IPS DF 19.7 (cell line): ENCODE data around the gene EIPR1.

Experiments
- DNase-seq: peaks from one replicate; pipeline ENCODE4 v3.0.0-alpha.2; 2013; ENCODE audit warnings: low read depth, low spot score

EIPR1 gene

GRCh38 chr2:3214065-3214464, 163.6 kb downstream of the EIPR1 start:
- DNase-seq = no peak

GRCh38 chr2:3212984-3213383, 164.6 kb downstream of the EIPR1 start:
- DNase-seq = no peak

GRCh38 chr2:3212061-3212362, 165.6 kb downstream of the EIPR1 start:
- no peak for DNase-seq

- no peak for DNase-seq
These were observed 166.2 kb downstream of the EIPR1 start for GRCh38 chr2:3211256-3212060.

GRCh38 chr2:3210257-3210656, 167.4 kb downstream of the EIPR1 start:
- DNase-seq = no peak

DNA sequence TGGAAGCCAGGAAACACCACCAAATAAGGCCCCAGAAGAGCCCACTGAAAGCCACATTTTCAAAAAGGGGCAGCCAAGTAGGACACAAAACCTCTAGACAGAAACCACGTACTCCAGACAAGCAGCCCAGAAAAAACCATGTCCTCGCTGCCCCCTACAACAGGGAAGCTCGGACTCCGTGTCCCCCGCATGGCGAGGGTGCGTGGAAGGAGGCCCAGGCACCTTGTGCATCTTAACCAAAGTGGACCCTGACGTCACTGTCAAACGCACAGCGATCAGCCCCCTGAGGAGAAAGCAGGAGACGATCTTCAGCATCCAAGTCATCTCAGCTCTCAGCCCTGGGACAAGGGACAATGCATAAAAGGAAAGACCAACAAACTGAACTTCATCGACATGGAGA, 168.4 kb downstream of the EIPR1 start:
- DNase-seq = no peak

DNA sequence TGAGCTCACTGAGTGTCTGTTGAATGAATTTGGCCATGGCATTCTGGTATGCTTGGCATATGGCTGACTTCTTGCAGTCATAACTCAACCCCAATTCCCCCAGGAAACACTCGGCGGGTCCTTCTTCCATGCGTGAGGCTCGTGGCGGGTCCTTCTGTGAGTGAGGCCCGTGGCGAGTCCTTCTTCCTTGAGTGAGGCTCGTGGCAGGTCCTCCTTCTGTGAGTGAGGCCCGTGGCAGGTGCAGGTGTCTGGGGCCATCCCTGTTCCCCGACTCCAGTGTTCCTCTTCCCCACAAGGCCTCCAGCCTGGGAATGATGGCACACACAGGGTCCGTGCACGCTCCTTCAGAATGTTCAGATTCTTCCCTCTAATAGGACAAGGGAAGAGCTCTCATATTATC, 169.0 kb downstream of the EIPR1 start:
- no peak for DNase-seq

DNA sequence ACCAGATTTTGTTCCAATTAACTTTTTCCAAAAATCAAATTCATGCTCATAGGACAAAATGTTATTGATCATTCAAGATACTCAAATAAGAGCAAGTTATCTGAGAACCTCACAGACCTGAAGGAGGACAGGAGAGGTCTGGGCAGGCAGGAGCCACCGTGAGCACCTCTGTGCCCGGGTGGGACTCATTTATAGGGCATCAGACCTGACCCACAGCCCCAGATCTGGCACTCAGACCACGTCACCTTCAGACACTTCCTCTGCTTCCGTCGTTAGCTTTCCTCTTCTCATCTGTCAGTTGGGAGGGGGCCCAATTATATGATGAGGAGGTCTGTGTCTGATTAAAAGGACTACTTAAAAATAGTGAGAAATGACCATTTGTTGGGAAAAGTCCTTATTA, 169.4 kb downstream of the EIPR1 start:
- no peak for DNase-seq

DNA sequence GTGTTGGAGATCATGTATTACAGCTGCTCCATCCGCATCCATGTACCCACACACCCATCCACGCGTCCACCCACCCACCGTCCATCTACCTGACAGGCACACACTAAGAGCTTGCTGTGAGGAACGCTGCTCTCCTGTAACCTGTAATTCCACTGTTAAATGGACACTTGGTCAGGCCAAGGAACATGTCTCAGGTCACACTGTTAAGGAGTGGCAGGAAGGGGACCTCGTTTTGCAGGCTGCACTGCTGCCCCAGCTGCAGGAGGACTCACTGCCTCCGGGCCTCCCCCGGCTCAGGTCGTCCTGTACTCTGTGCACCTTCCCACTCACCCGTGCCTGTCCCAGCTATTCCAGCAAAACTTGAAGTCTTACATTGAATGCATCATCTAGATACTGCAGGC, 170.5 kb downstream of the EIPR1 start:
- DNase-seq = no peak

- DNase-seq = no peak
These were observed 171.8 kb downstream of the EIPR1 start for GRCh38 chr2:3205845-3206244.

GRCh38 chr2:3204031-3204821, 173.4 kb downstream of the EIPR1 start:
- no peak for DNase-seq

DNA sequence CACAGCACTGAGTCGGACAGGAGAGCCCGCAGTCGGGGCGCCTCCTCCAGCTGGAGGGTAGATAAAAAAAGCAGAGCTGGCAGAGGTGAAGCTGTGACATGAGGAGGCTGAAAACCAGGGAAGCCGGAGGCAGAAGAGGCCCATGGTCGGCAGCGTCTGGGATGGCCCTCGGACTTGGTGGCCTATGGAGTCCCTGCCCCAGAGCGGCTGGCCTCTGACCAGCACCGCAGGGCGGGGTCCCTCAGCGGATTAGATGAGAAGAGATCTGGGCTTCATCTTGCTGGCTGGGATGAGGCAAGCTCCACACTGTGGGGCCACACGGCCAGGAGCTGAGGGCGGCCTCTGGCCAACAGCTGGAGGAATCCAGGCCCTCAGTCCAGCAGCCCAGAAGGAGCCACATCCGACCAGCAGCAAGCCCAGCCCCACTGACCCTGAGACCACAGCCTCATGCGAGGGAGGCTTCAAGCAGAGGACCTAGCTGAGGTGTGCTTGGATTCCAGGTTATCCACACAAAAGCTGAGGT, 174.1 kb downstream of the EIPR1 start:
- DNase-seq = no peak

DNA sequence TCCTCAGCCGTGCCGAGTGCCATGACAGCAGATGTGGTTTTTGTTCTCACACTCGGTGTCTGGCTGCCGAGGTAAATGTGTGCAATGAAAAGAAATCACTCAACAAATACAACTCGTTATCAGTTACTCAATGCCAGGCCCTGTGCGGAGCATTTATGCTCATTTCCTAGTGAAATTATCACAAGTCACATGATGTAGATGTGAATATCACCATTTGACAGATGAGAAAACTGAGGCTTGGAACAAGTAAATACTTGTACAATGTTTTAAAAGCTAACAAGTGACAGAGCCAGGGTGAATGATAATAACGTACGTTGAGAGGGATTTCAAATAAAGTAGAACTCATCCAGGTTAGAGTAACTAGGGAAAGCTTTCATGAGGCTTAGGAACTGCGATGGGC, 174.7 kb downstream of the EIPR1 start:
- no peak for DNase-seq

GRCh38 chr2:3201281-3201680, 176.3 kb downstream of the EIPR1 start:
- no peak for DNase-seq

GRCh38 chr2:3200420-3200939, 177.1 kb downstream of the EIPR1 start:
- DNase-seq = no peak

DNA sequence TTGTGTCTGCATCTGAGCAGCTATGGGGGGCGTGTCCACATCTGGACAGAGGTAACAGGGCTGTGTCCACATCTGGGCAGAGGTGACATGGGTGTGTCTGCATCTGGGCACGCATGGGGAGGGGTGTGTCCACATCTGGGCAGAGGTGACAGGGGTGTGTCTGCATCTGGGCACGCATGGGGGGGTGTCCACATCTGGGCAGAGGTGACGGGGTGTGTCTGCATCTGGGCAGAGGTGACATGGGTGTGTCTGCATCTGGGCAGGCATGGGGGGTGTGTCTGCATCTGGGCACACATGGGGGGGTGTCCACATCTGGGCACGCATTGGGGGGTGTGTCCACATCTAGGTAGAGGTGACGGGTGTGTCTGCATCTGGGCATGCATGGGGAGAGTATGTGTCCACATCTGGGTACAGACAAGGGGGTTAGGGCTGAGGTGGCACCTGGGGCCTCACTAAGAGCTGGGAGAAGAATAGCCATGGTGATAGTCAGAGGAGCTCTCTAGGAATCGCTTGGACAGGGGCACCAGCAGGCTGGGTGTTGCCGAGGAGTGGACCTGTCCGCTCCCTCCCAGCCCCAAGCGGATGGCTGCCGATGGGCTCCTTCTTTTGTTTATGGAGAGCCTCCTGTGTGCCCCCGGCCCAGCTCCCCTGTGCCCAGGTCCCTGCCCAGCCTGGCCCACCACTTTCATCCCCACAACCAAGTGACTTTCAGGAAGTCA, 177.8 kb downstream of the EIPR1 start:
- no peak for DNase-seq

- peak; percentile 20 for DNase-seq
These were observed 178.9 kb downstream of the EIPR1 start for GRCh38 chr2:3198671-3199192.

GRCh38 chr2:3198119-3198518, 179.5 kb downstream of the EIPR1 start:
- DNase-seq = peak; percentile 52

DNA sequence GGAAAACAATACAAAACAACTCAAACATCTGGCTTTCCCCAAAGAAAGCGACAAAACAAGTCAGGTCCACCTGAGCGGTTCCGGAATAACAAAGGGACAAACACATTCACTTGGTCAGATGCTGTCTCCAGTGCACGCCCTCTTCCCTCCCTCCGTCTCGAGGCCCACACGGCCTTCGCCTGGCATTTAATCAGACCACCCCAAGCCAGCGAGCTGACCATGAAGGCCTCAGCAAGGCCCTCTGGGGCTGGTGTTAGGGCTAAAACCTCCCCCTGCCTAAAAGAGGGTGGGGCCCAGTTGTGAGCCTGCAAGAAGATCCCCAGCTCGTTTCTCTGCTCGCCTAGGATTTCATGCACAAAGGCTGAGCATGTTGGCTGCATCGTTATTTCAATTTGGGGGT, 180.3 kb downstream of the EIPR1 start:
- DNase-seq = no peak

DNA sequence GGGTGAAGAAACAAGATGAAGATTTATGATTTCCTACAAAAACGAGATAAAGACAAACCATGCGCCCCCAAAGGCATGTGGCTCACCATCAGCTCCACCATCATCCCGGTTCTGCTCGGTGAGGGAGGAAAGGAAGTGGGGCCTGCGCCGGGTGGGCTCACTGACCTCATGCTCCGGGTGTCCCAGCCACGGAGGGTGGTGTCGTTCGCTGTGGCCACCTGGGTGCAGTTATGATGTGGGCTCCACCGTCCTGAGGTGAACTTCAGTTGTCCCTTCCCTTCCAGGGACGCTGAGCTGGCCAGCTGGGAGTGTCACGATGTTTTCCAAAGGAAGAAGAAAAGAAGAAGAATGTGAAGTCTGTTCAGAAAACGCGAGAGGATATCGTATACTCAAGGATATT, 180.9 kb downstream of the EIPR1 start:
- no peak for DNase-seq

- DNase-seq = no peak
These were observed 181.8 kb downstream of the EIPR1 start for GRCh38 chr2:3195641-3196476.
